ENCODE results near the gene ATF3. TPM values are rescaled to one million over a fixed set of nuclear protein-coding genes. Genes with fewer than 3 reads are reported as not detected.
A peak's percentile ranks its signal among the peaks of the same experiment; 100 is the strongest.

The ATF3 gene
- total RNA-seq, 4 donors from 2014 or later: 10.0 to 38.0 (median 17.2) TPM

GRCh38 chr1:212622467-212622866, 13.9 kb downstream of the ATF3 start:
- H3K27ac ChIP-seq: no peak overlapping the region
- DNase-seq: no peak
- no peak for TF ChIP-seq POLR2A (IDR thresholded peaks at IDR 0.05)
- TF ChIP-seq, protein P1, sequence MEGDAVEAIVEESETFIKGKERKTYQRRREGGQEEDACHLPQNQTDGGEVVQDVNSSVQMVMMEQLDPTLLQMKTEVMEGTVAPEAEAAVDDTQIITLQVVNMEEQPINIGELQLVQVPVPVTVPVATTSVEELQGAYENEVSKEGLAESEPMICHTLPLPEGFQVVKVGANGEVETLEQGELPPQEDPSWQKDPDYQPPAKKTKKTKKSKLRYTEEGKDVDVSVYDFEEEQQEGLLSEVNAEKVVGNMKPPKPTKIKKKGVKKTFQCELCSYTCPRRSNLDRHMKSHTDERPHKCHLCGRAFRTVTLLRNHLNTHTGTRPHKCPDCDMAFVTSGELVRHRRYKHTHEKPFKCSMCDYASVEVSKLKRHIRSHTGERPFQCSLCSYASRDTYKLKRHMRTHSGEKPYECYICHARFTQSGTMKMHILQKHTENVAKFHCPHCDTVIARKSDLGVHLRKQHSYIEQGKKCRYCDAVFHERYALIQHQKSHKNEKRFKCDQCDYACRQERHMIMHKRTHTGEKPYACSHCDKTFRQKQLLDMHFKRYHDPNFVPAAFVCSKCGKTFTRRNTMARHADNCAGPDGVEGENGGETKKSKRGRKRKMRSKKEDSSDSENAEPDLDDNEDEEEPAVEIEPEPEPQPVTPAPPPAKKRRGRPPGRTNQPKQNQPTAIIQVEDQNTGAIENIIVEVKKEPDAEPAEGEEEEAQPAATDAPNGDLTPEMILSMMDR (IDR thresholded peaks at IDR 0.05): no peak
- peaks cover 0 to 30% (median 0%) of the 10 kb centered on the region in 3 donors for H3K36me3 ChIP-seq
- H3K27me3 ChIP-seq: no peaks in the 10 kb centered on the region
- H3K9me3 ChIP-seq: no peaks in the 10 kb centered on the region
- no peaks in the 10 kb centered on the region for H3K4me1 ChIP-seq
- no peak overlapping the region for H3K4me3 ChIP-seq

DNA sequence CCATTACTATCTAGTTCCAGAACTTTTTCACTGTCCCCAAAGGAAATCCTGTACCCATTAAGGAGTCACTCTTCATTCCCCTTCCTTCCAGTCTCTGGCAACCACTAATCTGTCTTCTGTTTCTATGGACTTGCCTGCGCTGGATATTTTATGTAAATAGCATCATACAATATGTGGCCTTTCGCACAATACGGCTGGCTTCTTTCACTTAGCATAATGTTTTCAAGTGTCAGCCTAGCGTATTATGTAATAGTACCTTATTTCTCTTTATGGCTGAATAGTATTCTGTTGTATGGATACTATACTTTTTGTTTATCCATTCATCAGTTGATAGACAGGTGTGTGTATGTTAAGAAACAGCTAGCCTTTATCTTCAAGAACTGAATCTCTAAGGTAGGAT, 14.3 kb downstream of the ATF3 start:
- Histone ChIP-seq H3K27me3 (no peaks in the 10 kb centered on the region), H3K4me3 (no peak overlapping the region), H3K36me3 (peaks cover 0 to 27% (median 0%) of the 10 kb centered on the region in 3 donors), H3K9me3 (no peaks in the 10 kb centered on the region), H3K4me1 (no peaks in the 10 kb centered on the region), H3K27ac (no peak overlapping the region)
- TF ChIP-seq, protein P1 (IDR thresholded peaks at IDR 0.05): no peak
- no peak for TF ChIP-seq POLR2A (IDR thresholded peaks at IDR 0.05)
- DNase-seq: no peak

- Histone ChIP-seq H3K36me3 (peaks cover 0 to 20% (median 0%) of the 10 kb centered on the region in 3 donors), H3K4me1 (no peaks in the 10 kb centered on the region), H3K4me3 (no peak overlapping the region), H3K27ac (no peak overlapping the region), H3K9me3 (no peaks in the 10 kb centered on the region), H3K27me3 (no peaks in the 10 kb centered on the region)
- TF ChIP-seq, protein P1 (IDR thresholded peaks at IDR 0.05): no peak
- no peak for TF ChIP-seq POLR2A (IDR thresholded peaks at IDR 0.05)
- DNase-seq: peak in 1 of 3 donors; percentile 10
Observed at GRCh38 chr1:212623603-212624002, 15.0 kb downstream of the ATF3 start.

GRCh38 chr1:212624976-212625501, 16.5 kb downstream of the ATF3 start:
- TF ChIP-seq, protein P1 (IDR thresholded peaks at IDR 0.05): no peak
- no peak for TF ChIP-seq POLR2A (IDR thresholded peaks at IDR 0.05)

DNA sequence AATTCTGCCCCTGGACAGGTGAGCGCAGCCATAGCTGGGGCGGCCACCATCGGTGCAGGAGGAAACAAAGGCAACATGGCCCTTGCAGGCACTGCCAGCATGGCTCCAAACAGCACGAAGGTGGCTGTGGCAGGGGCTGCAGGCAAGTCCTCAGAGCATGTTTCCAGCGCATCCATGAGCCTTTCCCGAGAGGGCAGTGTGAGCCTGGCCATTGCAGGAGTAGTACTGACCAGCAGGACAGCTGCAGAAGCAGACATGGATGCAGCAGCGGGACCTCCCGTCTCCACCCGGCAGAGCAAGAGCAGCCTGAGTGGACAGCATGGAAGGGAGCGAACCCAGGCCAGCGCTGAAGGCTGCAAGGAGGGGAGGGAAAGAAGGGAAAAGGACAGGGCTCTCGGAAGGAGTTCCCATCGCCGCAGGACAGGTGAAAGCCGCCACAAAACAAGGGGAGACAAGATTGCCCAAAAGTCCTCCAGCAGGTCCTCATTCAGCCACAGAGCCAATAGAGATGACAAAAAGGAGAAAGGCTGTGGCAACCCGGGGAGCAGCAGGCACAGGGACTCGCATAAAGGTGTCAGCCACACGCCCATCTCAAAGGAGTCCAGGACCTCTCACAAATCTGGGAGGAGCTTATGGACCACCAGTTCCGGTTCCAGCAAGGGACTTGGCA, 17.4 kb downstream of the ATF3 start:
- Histone ChIP-seq H3K27me3 (no peaks in the 10 kb centered on the region), H3K4me1 (no peaks in the 10 kb centered on the region), H3K36me3 (no peaks in the 10 kb centered on the region), H3K27ac (no peak overlapping the region), H3K4me3 (no peak overlapping the region), H3K9me3 (no peaks in the 10 kb centered on the region)
- TF ChIP-seq POLR2A (IDR thresholded peaks at IDR 0.05): no peak
- TF ChIP-seq, protein P1 (IDR thresholded peaks at IDR 0.05): no peak
- peak in 1 of 3 donors; percentile 37 for DNase-seq

More at GRCh38 chr1:212624976-212625501, 16.5 kb downstream of the ATF3 start:
- H3K9me3 ChIP-seq: no peaks in the 10 kb centered on the region
- H3K4me1 ChIP-seq: no peaks in the 10 kb centered on the region
- peaks cover 0 to 6% (median 0%) of the 10 kb centered on the region in 3 donors for H3K36me3 ChIP-seq
- peak in 1 of 3 donors; percentile 34 for DNase-seq
- H3K27me3 ChIP-seq: no peaks in the 10 kb centered on the region
- H3K27ac ChIP-seq: no peak overlapping the region
- H3K4me3 ChIP-seq: no peak overlapping the region
